HG03520 (cell line): ENCODE measurements around the gene TEX48.

Source experiments
- ATAC-seq: cut with Tn5 transposase; IDR thresholded peaks from one replicate; pipeline ENCODE4 v1.9.1; 2021; ENCODE audit warnings: mild to moderate bottlenecking, moderate library complexity; ENCODE audit not compliant: unreplicated experiment

TEX48 gene

DNA sequence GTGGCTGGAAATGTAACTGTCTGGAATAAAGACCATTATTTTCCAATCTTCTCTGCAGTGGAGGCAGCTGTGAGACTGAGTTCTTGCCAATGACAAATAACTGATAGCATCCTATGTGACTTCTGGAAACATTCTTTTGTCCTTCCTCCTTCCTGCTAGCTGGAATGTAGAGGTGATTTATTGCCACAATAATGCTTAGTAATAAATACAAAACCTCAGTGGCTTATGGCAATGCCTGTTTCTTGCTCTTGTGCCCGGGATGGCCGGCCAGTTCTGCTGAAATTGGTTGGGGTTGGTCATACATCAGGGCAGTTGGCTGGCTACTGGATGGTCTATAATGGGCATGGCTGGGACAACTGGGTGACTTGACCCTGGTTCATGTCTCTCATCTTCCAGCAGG lies 12.2 kb upstream of the TEX48 start:
- no peak for ATAC-seq

GRCh38 chr9:114693248-114693855 lies 11.4 kb upstream of the TEX48 start:
- no peak for ATAC-seq

DNA sequence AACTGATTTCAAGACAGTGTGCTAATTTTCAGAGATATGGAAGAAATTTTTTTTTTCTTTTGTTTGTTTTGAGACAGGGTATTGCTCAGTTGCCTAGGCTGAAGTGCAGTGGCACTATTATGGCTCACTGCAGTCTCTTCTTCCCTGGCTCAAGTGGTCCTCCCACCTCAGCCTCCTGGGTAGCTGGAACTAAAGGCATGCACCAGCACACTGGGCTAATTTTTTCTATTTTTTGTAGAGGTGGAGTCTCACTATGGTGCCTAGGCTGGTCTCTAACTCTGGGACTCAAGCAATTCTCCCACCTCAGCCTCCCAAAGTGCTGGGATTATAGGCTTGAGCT lies 9.9 kb upstream of the TEX48 start:
- ATAC-seq, result no peak

GRCh38 chr9:114691046-114691955 lies 9.3 kb upstream of the TEX48 start:
- ATAC-seq, result peak; percentile 42

DNA sequence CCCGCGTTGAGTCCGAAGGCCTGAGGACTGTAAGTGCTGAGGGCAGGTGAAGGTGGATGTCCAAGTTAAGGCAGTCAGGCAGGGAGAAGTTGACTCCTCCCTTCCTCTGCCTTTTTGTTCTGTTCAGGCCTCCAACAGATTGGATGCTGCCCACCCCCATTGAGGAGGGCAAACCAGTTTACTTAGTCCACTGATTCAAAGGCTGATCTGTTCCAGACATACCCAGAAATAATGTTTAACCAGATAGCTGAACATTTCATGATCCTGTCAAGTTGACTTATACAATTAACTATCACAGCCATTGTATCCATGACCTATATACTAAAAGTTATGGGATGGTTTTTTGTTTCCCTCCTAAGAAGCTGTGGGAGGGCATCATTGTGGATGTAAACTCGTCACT lies 8.3 kb upstream of the TEX48 start:
- no peak for ATAC-seq

- ATAC-seq, result no peak
These were observed 7.8 kb upstream of the TEX48 start for GRCh38 chr9:114689813-114690212.

GRCh38 chr9:114688909-114689610 lies 7.1 kb upstream of the TEX48 start:
- no peak for ATAC-seq

- no peak for ATAC-seq
These were observed 6.4 kb upstream of the TEX48 start for GRCh38 chr9:114688379-114688778.

DNA sequence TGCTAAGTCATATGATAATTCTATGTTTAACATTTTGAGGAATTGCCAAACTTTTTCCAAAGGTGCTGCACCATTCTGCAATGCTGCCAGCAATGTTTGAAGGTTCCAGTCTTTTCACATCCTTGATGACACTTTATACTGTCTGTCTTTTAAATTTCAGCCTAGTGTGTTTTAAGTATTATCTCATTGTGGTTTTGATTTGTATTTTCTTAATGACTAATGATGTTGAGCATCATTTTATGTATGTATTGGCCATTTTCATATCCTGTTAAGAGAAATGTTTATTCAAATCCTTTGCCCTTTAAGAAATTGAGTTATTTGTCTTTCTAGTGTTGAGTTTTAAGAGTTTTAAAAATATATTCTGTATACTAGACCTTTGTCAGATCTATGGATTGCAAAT lies 5.0 kb upstream of the TEX48 start:
- no peak for ATAC-seq

DNA sequence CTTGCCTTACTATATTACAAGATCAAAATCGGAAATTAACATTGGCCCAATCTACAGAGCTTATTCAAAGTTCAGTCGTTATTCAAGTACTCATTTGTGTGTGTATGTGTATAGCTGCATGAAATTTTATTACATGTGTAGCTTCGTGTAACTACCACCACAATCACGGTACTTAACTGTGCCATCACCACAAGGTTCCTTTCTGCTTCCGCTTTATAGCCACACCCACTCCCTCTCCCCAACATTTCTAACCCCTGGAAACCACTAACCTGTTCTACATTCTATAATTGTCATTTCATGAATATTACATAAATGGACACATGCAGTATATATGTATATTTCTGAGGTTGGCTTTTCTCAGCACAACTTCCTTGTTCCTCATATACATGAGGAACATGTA lies 4.0 kb upstream of the TEX48 start:
- no peak for ATAC-seq

DNA sequence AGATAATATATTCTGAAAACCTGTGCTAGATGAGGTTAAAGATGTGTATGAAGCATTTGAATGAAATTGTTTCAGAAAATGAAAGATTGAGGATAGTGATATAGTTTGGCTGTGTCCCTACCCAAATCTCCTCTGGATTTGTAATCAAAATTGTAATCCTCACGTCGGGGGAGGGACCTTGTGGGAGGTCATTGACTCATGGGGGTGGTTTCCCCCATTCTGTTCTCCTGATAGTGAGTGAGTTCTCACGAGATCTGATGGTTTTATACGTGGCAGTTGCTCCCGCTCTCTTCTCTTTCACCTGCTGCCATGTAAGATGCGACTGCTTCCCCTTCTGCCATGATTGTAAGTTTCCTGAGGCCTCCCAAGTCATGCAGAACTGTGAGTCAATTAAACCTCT lies 2.0 kb upstream of the TEX48 start:
- no peak for ATAC-seq

GRCh38 chr9:114682846-114683245 lies 854 bp upstream of the TEX48 start:
- ATAC-seq, result no peak

DNA sequence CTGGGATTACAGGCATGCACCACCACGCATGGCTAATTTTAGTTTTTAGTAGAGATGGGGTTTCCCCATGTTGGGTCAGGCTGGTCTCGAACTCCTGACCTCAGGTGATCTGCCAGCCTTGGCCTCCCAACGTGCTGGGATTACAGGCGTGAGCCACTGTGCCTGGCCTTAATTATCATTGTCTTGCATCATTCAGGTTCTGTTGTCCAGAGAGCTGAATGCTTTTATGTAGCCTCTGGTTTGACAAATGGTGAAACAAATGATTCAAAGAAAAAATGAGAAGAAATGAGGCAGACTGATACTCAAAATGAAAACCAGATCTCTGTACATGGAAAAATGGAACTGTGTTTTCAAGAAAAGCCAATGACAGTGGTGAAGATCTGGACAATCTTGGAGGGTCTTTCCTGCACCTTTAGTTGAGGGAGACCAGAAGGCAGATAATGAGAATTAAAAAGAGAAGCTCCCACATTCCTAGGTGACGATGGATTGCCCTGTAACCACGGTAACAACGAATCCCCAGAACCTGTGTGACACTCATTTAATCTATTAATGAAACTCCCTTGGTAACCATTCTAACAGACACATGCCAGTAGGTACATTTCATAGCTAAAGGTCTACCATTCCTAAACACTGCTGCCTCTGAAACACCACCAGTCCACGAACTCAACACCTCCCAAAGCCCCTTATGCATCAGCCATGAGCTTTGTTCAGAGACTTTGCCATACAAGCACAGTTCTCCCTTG lies 1.6 kb downstream of the TEX48 start:
- no peak for ATAC-seq

GRCh38 chr9:114678795-114679194 lies 3.2 kb downstream of the TEX48 start:
- ATAC-seq, result no peak

DNA sequence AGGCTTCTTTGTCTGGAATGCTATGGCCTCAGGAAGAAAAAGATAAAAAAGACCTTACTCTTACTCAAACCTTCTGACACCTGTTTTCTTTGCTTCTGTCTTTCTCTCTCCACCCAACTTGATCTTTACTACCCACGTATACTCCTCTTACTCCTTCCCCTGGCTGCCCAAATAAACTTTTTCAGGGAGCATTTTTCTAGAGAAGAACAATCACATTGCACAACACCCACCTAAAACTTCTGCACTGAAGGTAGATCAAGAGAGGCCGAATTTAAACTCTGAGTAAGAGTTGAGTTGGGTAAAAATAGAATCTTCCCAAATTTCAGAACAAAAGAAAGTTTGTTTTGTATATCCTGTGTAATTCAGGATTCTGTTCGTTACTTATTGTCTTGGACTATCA lies 3.9 kb downstream of the TEX48 start:
- ATAC-seq, result no peak

DNA sequence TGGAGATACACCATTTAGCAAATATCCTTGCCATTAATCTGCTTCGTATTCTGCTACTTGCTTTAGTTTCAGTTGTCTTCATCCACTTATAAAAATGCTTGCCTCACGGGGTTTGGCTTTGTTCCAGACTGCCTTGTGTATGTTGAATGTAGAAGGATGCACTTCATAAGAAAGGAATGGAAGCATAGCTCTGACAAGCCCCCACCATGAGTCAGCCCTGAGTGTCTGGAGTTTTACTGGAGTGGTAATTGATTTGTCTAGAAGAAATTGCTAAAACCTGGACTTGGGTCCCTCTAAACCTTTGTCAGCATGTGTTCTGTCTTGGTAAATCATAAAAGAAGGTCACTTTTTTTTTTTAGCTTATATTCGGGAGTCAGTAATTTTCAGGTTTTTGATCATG lies 4.6 kb downstream of the TEX48 start:
- ATAC-seq, result no peak

GRCh38 chr9:114676901-114677300 lies 5.1 kb downstream of the TEX48 start:
- no peak for ATAC-seq

- ATAC-seq, result no peak
These were observed 7.0 kb downstream of the TEX48 start for GRCh38 chr9:114674798-114675540.

- no peak for ATAC-seq
These were observed 7.8 kb downstream of the TEX48 start for GRCh38 chr9:114674076-114674797.

DNA sequence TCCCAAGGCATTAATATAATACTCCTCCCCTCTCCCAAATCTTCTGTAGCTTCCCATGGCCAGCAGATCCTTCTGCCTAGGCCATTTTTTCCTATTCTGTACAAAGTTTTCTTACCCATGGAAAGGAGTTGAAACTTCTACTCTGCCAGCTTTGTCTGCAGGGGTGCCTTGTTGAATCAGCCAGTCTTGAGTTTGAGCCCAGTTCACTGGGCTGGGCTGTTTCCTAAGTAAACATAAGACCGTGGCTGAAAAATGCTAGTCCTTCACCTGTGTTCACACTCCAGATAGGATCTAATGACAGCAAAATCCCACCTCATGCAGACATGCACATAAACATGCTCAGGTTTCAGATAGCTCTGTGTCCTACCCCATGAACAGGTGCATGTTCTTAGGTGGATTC lies 10.4 kb downstream of the TEX48 start:
- no peak for ATAC-seq
